HG03139 (cell line): ENCODE measurements around the gene TACSTD2.
"Not testable (repeated sequence)": the region's sequence is repeated elsewhere in the genome, so short reads cannot be mapped to it uniquely, and the experiment has no call there.

Experiments used
- ATAC-seq: cut with Tn5 transposase; IDR thresholded peaks from one replicate; pipeline ENCODE4 v1.9.1; 2021; ENCODE audit not compliant: unreplicated experiment

TACSTD2 gene

DNA sequence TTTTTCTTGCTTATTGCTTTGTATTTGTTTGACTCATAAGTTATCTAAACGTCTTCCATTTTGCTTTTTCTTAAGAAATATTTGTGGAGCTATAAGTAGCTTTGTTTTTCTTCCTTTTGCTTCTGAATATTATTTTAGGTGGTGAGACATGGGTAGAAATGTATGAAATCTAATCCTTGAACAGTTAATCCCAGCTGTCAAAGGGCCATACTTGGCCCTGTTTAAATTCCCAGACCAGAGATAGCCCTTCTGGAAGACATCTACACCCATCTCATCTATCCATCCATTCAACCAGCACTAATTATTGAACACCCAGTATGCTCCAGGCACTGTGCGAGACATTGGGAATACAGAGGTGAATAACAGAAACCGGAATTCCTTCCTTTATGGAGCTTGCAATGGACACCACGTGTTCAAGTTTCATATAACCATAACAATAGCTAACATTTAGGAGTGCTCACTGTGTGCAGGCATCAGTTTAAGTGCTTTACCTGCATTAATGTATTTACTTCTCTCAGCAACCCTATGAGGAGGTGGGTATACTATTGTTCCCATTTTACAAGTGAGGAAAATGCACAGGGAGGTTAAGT lies 8.7 kb downstream of the TACSTD2 start:
- no peak for ATAC-seq

DNA sequence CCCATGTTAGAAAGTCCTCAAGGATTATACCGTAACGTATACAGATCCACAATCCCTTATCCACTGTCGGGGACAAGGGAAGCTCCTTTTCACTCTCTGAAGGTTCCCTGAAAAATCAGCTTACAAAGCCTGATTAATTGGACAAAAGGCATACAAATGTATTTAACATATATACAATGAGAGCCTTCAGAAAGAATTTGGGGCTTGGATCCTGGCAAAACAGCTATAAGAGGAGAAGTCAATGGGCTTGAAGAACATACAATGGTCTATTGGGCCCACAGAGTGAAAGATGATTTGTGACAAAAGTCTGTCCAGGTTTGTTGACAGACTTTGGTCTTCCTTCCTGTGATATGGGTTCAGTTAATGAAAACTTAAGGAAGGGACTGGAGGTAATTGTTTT lies 10.7 kb downstream of the TACSTD2 start:
- ATAC-seq = no peak

DNA sequence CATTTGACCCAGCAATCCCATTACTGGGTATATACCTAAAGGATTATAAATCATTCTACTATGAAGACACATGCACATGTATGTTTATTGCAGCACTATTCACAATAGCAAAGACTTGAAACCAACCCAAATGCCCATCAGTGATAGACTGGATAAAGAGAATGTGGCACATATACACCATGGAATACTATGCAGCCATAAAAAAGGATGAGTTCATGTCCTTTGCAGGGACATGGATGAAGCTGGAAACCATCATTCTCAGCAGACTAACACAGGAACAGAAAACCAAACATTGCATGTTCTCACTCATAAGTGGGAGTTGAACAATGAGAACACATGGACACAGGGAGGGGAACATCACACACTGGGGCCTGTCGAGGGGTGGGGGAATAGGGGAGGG lies 13.3 kb downstream of the TACSTD2 start:
- not testable (repeated sequence) for ATAC-seq

DNA sequence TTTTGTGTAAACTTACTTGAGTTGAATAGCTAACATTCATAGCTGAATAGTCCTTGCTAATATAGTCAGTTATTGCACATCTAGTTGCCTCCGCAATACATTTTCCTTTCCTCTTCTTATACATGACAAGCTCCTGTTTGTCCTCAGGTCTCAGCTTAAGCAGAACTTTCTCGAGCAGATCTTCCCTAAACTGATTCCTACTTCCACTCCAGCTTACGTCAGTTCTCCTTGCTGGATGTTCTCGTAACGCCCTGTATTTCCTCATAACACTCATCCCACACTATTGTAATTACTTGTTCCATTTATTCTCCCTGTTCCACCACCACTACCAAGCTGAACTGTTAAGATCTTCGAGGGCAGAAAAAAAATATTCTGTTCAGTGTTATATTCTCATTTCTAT lies 15.4 kb downstream of the TACSTD2 start:
- ATAC-seq = no peak

DNA sequence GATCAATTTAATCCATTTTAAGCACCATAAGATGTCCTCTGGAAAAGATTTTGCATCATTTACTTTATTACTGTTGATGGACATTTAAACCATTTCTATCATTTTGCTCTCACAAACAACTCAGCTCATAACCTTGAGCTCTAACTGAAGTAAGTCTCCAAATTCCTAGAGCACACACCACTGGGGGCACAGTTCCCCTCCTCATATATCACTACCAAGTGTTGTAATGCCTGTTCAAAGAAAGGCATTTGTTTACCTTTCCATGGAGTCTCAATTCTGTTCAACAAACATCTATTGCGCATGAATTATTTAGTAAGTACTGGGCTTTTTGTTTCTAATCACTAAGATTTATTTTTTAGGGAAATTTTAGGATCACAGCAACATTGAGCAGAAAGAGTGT lies 21.7 kb downstream of the TACSTD2 start:
- no peak for ATAC-seq

DNA sequence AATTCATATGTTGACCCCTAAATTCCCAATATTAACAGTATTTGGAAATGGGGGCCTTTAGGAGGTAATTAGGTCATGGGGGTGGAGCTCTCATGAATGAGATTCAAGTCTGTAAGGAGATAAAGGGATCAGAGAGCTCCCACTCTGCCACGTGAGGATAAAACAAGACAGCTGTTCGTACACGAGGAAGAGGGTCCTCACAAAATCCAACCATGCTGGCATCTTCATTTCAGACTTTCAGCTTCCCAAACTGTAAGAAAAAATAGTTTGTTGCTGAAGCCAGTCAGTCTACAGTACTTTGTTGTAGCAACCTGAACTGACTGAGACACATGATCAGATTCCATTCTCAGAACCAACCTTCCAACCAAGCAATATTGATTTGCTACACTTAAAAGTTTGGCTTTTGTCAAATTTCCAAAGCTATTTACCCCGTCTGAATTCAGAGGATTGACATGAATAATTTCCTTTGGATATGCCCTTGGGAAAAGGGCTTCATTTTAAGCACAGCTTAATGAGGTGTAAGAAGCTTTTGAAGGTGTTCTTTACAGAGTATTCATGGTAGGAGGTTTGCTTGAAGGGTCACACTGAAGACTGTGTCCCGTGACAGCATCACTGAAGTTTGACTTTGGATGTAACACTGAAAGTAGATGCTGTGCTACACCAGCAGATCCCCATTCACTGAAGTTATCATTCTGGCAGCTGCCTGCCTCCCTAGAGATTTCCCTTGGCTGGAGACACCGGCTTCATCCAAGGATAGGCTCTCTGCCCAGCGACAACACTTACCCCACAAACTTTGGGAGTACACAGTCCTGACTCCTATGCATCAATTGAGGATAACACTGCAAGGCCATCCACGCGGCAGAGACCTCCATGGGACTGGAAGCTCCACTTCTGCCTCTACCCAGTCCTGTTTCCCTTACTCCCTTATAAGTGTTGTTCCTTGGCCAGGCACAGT lies 25.6 kb downstream of the TACSTD2 start:
- ATAC-seq = no peak

DNA sequence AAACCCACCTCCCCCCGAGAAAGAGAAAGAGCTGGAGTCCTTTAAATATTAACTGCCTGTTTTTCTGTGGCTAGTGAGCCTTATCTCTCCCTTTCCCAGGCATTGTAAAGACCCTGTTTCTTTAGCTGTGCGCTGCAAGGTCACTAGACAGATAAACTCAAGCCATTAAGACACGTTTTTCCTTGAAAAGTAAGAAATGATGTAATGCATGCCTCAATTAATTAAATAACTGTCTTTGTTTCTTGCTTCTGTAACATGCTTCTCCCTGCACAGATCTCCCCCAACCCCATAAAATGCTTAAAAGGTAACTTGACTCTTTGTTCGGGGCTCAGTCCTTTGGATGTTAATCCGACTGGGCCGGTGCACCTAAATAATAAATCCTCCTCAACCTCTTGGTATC lies 27.8 kb downstream of the TACSTD2 start:
- ATAC-seq = not testable (repeated sequence)

DNA sequence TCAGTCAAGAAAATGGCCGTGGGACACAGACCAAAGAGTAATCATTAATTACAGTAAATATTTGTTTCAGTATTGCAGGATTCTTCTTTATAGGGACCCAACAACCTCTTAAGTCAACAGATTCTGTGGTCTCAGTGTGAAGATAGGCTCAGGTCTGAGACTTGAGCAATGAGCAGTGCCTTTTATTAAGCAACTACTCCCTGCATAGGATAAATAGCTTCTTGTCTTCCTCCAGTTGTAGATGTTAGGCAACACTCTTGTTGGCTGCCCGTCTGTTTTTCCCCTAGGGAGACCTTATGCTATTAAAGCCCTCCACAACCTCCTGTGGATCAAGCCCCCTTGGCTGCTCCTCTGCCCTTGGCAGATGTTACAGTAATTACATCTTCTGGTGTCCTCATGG lies 28.7 kb downstream of the TACSTD2 start:
- ATAC-seq = no peak

DNA sequence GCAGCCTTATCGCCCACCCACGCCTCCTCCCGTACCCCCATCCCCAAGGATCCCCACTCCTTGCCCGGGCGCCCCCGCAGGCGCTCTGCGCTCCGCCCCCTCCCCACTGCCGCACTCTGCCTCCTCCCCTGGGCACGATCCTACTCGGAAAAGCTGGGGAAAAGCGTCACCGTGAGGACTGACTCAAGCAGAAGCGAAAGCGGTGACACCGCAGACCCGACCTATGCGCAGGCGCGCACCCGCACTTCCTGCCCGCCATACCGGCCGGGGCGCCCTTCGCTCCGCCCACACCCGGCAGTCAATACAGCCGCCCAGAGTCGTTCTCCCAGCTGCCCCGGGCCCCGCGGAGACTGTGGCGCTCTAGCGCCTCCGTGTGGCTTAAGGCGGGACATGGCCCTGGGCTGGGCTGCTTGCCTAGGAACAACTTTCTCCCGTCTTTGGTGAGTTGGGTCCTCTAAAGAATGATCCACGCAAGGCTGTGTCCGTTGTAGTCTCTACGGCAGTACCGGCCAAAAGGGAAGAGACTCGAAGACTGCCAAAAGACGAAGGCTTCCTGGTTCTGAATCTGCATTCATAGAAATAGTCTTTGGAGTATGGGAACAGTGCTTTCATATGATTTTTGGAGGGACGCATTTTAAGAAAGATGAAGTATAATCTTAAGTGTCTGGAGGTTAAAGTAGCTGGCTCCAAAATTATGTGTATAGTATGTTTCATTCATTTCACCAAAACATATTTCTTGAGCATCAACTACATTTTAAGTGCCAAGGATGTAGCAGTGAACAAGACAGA lies 30.3 kb downstream of the TACSTD2 start, which contains the start of gene OMA1:
Gene OMA1 (minus strand): TSS at position 207 of the 789 bp plus-strand sequence. CDS start 7,432 bp downstream, outside the sequence.
- ATAC-seq = peak; percentile 96

DNA sequence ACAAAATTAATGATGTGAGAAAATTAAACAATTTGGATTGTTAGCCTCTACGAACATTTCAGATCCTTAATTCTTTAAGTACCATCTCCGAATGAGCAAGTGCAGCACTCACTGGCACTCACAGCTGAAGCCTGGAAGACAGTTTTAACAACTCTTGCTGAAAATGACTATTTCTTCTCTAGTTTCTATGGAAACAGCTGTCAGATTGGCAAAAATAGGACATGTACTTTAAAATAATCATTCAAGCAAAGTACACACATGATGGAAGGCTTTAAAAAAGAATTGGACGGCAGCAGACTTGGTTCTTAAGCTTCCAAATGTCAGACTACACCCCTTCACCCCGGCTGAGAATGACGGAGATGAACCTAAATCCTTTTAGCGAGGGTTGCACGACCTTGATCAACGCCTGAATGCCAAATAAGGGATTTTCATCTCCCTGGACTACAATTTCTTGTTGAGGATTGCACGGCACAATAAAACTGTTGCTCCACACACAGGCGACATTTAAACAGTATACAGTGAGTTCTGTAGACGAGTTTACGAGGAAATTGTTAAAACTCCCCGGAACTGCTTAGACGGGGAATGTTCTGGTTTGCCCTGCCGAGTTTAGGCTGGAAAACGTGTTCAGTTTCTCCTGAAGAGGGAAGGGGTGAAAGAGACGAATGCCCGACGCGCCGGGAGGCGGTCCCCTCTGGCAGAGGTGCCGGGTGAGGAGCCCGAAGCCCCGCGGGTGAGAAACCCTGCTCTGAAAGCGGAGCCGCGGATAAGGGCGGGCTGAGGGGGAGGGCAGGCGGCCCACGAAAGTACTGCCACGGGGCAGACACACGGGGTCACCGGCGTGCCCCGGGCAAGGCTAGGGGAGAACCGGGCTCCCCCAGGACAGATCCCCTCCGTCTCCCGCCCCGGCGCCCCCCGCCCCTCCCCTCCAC lies 31.2 kb downstream of the TACSTD2 start:
- ATAC-seq = peak; percentile 46

DNA sequence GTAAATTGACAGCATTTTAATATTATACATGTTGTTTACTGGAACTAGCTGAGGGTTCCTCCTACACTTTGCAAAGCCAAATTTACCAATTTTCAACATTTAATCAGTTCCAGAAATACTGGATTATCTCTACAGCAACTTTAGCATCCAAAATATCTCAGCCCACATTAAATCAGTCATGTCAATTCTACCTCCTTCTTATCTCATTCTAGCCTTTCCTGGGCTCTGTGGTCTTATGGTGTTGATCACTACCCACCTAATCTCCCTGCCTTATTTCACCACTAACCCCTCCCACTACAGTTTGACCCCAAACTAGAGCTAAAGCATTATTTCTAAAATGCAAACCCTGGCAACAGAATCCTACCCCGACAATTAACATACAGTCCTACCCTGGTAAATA lies 33.8 kb downstream of the TACSTD2 start:
- no peak for ATAC-seq

DNA sequence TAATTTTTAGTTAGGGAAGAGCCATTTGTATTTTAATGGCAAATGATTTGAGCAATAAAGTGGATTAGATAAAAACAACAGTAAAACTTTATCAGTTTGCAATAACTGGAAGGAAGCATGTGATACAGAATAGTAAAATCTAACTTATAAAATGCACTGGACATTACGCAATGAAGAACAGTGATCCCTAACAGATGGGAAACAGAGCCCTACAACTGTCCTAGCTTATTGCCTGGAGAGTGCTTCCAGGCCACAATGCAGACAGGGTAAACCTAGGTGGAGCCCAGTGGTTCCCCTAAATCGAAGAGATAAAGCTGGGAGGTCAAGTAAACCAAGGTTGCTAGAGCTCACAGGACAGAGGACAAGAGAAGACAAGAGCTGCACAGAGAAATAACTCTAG lies 37.5 kb downstream of the TACSTD2 start:
- no peak for ATAC-seq

DNA sequence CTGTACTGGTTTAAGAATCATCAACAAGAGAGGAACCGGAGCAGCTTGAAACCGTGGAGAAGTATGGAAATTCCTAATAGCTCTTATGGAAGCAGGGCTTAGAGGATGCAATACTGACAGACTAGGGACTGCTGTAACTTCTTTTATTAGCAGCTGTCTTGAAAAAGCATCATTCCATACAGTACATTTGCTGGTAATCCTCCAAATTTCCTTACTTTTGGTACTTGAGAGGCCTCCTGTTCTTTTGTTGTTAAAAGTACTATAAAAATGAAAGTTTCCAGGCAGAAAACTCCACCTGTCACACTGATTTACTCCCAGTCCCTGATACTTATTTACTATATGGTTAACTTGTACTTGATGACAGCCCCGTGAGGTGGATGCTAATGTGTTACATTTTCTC lies 38.2 kb downstream of the TACSTD2 start:
- ATAC-seq = no peak

DNA sequence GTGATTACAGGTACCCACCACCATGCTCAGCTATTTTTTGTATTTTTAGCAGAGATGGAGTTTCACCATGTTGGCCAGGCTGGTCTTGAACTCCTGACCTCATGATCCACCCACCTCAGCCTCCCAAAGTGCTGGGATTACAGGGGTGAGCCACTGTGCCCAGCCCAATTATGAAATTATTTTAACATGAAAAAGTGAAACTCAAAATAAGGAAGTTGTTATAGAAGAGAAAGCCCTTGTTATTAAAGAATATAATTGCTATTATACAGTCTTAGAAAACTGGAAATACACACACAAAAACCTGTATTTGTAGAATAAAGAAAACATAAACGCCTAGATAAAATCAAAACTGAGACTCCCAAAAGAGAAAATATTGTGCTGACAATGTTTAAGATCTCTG lies 45.2 kb downstream of the TACSTD2 start:
- not testable (repeated sequence) for ATAC-seq

DNA sequence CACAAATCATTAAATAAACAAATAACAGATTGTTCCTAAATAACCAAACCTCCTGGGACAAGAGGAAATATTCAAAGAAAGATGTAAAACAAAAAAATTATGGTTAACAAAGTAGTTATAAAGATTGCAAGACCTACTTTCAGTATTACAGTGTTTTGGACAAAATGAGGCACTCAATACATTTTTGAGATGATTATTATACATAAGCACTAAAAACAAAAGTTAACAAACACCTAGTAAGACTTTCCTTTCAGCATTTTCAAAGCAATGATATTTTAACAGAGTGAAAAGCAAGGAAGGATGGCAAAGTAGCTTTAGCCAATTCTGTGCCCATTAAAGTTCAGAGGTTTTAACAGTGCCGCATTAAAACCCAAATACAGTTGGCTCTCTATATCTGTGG lies 47.8 kb downstream of the TACSTD2 start:
- no peak for ATAC-seq

DNA sequence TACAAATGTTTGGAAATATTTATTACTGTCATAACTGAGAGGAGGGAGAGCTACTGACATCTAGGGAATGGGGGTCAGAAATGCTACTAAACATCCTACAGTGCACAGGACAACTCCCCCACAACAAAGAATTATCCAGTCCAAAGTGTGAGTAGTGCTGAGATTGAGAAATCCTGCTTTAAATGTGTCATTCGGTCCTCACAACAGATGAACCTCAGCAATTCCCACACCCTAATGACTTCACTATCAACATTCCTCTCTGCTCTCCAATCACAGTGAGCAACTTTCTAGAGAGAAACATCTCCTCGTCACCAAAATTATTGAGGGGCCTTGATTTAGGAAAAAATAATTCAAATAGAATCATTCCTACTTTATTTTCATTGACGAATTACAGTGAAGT lies 48.5 kb downstream of the TACSTD2 start:
- ATAC-seq = no peak
